GM19395 (cell line): ENCODE results near the gene GCC1.
"Not testable (repeated sequence)": the region's sequence is repeated elsewhere in the genome, so short reads cannot be mapped to it uniquely, and the experiment has no call there.

ENCODE experiments used
- ATAC-seq: cut with Tn5 transposase; IDR thresholded peaks from one replicate; pipeline ENCODE4 v1.9.1; 2021; ENCODE audit warnings: mild to moderate bottlenecking, moderate library complexity; ENCODE audit not compliant: unreplicated experiment

Gene GCC1

GRCh38 chr7:127591189-127591588, 5.8 kb upstream of the GCC1 start:
- no peak for ATAC-seq

DNA sequence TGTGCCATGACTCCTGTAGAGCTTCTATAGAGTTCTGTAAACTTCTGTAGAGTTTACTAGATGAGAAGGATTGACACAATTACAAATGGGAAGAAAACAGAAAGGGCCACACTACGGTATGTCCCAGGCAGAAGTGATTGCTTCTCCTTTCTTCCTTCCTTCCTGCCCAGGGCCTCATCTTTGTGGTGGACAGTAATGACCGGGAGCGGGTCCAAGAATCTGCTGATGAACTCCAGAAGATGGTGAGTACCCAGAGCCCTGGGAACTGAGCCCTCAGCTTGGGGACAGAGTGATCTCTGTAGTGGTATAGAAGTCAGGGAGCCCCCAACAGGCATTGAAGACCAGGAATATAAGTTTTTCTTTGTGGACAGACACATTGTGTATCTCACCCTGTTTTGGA, 4.5 kb upstream of the GCC1 start:
- no peak for ATAC-seq

GRCh38 chr7:127588697-127589482, 3.5 kb upstream of the GCC1 start:
- ATAC-seq: peak; percentile 30

DNA sequence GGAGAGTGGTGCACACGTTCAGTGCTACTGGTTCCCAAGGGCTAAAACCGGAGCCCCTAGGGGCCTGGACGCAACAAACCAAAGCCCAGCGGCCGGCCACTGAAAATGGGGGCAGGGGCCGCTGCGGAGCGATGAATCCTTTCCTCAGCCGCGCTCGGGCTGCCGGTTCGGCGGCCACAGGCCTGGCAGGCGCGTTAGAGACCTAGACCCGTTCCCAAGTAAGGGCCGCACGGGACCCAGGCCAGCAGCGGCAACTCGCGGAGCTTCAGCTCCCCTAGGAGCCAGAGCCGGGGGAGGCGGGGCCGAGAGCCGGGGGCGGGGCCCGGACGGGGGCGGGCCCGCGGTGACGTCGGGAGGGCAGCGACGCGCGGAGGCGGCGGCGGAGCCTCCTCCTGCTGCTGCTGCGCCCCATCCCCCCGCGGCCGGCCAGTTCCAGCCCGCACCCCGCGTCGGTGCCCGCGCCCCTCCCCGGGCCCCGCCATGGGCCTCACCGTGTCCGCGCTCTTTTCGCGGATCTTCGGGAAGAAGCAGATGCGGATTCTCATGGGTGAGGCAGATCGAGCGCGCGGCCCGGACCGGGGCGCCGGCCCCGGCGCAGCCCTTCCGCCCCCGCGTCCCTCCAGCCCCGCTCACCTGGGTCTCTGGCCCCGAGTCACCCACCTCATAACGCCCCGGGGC, 2.8 kb upstream of the GCC1 start, which contains the start of gene ARF5:
Gene ARF5, plus strand, starts transcription at position 393 of the 678 bp plus-strand sequence. Its CDS starts 88 bp downstream, at position 481.
- peak; percentile 77 for ATAC-seq

DNA sequence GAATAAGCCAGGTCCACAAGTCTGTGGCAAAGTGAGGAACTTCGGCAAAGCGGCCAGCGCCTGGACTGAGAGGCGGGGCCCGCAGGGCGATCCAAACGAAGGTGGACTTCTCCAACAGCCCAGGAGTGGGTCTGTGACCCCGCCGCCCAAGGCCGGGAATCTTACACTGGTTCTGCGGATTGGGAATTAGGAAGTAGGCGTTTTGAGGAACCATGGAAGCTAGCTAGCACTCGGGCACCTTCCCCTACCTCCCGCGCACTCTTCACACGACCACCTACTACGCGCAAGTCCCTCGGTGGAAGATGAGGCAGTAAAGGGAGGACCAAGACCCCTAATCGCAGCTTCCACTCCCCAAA, 2.2 kb upstream of the GCC1 start:
- no peak for ATAC-seq

DNA sequence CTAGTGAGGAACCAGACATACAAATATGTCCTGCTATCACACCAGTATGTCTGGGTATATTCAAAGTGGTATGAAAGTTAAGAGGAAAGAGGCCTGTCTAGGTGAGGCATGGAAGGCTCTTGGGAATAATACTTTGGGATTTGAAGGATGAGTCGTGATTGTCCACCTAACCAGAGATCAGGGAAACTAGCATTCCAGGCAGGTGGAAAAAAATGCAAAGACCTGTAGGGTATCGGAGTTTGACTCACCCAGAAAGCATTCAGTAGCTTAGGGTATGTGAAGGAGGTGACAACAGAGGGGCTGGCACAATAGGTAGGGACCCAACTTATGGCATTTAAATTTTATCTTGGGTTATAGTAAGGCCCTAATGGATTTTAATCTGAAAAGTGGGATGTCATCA, 950 bp upstream of the GCC1 start:
- ATAC-seq: no peak

DNA sequence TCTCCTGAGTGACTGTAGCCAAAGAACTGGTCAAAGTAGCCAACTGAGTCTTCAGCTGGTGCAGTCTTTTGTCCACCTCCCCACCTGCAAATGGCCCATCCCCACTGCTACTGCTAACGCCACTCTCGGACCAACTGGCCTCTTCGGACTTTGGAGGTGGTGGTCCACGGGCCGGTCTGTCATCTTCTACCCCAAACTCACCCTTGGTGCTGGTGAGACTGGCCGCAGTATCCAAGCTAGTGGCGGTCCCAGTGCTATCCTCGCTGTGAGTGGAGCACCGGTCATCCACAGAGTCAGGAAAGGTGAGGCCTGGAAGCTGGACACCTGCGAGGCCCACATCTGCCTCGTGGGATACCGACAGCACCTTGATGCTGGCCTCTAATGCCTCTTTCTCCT, 750 bp downstream of the GCC1 start:
- no peak for ATAC-seq

GRCh38 chr7:127582361-127582760, 3.0 kb downstream of the GCC1 start:
- ATAC-seq: no peak

DNA sequence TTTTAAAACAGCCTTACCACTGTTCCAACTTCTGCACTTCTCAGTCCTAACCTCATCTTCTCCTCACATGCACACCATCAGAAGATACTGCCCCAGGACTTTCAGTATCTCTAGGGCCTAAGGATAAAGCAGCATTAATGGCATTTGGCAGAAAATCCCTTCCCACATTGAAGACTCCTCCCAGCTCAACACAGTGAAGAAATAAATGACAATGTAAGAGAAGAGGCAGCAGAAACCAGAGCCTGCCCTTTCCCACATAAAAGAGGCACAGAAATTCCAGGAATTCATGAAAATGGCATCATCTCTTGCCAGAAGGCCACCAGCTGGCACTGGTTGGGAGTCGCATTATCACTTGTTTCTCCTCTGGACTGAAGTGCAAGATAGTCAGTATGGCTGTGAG, 3.7 kb downstream of the GCC1 start:
- ATAC-seq: no peak

- ATAC-seq: no peak
These were observed 4.8 kb downstream of the GCC1 start for GRCh38 chr7:127580612-127581011.

- ATAC-seq: no peak
These were observed 6.6 kb downstream of the GCC1 start for GRCh38 chr7:127578711-127579275.

DNA sequence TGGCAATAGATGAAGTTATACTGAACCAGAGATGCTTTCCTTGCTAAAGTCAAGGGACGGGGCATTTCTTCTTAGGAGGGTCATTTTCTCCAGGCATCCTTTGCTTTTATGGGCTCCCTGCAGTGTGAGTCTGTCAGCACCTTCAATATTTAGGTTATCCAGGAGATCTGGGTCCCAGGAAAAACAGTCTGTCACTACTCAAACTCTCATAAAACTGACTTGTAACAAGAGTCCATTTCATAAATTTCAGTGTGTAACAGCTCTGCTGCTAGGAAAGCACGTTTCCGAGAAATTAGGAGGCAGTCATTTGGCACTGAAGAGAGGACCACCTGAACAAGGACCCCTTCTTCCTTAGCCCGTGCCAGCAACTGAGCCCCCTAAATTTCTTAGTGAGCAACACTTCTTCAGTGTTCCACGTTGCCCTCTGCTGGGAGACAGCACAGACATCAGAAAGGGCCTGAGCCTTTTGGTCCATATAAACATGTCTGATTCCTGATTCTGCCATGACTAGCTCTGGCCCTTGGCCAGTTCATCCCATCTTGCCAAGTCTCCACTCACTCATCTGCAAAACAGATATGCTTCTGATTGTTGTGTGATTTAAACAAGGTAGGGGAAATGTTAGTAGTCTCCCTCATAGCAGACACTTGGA, 7.2 kb downstream of the GCC1 start:
- no peak for ATAC-seq

DNA sequence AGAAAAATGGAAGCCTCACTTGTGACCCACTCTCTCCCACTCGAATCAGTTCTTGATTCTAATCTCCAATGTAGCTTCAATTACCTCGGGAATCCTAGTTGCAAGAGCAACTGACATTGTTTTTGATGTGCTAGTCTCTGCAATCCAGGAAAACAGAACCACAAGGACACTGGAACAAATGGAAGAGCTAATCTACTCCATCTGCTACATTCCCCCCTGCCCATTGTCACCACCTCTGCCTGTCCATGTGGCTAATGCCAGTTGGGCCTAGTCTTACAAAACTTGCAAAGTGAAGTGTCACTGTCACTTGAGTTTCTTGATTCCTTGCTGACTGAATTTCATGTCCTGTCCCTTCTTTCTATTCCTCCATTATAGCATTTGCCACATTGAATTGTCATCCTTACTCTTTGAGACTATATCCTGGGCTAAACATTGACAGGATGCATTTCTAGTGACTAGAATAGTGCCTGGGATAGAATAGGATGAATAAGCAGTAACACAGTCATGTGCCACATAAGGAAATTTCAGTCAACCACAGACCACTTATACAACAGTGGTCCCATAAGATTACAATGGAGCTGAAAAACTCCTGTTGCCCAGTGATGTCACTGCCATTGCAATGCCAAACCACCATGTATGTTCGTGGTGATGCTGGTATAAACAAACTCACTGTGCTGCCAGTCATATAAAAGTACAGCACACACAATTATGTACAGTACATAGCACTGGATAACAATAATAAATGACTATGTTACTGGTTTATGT, 13.5 kb downstream of the GCC1 start:
- ATAC-seq: no peak

DNA sequence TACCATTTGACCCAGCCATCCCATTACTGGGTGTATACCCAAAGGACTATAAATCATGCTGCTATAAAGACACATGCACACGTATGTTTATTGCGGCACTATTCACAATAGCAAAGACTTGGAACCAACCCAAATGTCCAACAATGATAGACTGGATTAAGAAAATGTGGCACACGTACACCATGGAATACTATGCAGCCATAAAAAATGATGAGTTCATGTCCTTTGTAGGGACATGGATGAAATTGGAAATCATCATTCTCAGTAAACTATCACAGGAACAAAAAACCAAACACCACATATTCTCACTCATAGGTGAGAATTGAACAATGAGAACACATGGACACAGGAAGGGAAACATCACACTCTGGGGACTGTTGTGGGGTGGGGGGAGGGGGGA, 17.4 kb downstream of the GCC1 start:
- ATAC-seq: not testable (repeated sequence)

DNA sequence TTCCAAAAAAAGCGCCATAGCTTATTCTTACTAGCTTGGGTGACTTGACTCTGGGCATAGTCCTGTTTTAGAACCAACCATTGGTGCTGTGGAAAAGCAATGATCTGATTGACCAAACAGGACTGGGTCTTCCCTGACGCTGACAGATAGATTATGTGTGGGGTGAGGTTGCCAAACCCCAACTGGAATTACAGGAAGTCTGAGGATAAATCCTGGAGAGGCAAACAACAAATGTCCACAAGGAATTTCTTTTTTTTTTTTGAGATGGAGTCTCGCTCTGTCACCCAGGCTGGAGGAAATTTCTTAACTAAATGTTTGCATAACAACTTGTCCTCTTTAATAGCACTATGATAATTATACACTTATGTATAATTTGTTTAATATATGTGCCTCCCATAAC, 19.2 kb downstream of the GCC1 start:
- ATAC-seq: no peak

DNA sequence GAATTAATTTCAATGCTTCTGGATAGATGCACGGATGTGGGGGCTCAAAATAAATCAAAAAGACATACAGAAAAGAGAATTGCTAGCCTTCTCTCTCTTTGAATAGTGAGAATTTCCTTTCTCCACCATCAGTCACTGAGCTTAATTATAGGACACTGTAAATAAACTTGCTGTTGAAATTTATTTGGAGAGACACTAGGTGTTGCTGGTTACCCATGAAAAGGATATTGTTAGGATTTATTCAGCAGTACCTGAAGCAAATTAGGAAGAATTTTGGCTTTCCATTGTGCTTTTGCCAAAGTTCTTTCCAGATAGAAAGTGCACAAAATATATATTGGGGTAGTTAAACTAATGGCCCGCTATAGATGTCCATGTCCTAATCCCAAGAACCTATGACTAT, 27.6 kb downstream of the GCC1 start:
- ATAC-seq: no peak

GRCh38 chr7:127556404-127556803, 29.0 kb downstream of the GCC1 start:
- no peak for ATAC-seq

DNA sequence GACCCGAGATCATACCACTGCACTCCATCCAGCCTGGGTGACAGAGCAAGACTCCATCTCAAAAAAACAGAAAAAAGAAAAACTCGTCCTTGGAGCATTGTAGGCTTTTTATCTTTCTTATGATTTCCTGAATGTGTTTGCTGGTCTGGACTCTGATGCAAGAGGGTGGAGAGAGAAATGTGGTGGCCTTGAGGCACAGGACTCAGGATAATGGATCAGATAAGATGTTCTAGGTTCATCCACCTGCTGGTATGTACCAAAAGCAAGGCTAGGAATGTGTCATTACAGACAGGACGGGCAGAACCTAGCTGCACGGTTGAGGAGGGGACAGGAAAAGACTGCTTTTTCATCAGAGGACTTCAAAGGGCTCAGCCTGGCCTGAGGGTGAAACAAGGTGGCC, 33.5 kb downstream of the GCC1 start:
- no peak for ATAC-seq

DNA sequence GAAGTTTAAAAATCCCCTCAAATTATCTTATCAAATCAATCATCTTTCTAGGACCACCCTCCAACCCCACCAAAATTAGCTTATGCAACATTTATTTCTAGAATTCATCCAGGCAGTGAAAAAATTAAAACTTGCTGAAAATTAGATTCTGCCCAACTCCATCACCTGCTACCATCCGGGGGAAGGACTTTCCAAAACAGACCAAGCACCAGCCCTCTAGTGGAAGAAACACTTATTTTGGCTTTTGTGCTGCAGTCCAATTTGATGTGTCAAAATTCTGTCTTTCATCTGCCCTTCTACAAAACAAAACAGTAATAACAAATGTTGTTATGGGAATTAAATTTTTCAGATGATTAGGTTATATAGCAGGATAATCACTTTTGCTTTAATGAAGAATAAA, 35.1 kb downstream of the GCC1 start:
- no peak for ATAC-seq

DNA sequence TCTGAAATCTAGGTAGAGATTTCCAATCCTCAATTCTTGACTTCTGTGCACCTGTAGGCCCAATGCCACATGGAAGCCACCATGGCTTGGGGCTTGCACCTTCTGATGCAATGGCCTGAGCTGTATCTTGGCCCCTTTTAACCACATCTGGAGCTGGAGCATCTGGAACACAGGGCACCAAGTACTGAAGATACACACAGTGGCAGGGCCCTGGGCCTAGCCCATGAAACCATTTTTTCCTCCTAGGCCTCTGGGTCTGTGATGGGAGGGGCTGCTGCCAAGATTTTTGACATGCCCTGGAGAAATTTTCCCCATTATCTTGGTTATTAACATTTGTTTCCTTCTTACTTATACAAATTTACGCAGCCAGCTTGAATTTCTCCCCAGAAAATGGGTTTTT, 39.1 kb downstream of the GCC1 start:
- no peak for ATAC-seq

DNA sequence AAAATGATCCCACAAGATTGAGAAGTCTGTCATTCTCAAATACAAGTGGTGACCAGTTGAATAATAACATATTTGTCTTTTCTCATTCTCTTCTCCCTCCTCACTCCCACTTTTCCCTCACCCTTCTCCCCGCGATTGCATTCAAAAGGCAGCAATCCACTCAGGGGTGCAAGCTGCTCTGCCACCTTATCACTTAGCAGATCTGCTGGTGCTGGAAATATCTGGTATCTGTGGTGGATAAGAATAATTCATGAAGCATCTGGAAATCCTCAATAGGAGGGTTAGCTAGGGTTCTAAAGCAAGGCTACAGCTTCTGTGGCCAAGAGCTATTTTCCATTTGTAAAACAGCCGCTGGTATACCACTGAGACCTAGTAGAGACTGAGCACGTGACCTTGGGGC, 43.8 kb downstream of the GCC1 start:
- ATAC-seq: no peak
